AG09309 (cell line): ENCODE measurements around the gene C13orf46.
A peak's percentile ranks its signal among the peaks of the same experiment; 100 is the strongest.
"Not testable (repeated sequence)": the region's sequence is repeated elsewhere in the genome, so short reads cannot be mapped to it uniquely, and the experiment has no call there.

Experiments
- DNase-seq: peaks from one replicate; pipeline ENCODE4 v3.0.0-alpha.2; 2010; ENCODE audit warnings: low read depth
- H3K4me3 ChIP-seq: 2 replicates; pipeline ENCODE4 v1.5.1; 2011; ENCODE audit warnings: mild to moderate bottlenecking, low read depth, low read length, moderate library complexity; ENCODE audit not compliant: control insufficient read depth
- CTCF ChIP-seq: IDR thresholded peaks from 2 replicates; pipeline ENCODE4 v1.5.1; 2011; ENCODE audit warnings: mild to moderate bottlenecking, low read depth, low read length, inconsistent platforms; ENCODE audit not compliant: insufficient read depth, control insufficient read depth; ENCODE audit errors: missing control alignments

C13orf46 gene

GRCh38 chr13:113917096-113917495, 56.8 kb downstream of the C13orf46 start:
- no peak for DNase-seq
- no peak overlapping the region for H3K4me3 ChIP-seq
- TF ChIP-seq CTCF, result no peak

- no peak overlapping the region for H3K4me3 ChIP-seq
- DNase-seq, result peak; percentile 65
- no peak for TF ChIP-seq CTCF
Observed at GRCh38 chr13:113916330-113916815, 57.5 kb downstream of the C13orf46 start.

- TF ChIP-seq CTCF, result no peak
- H3K4me3 ChIP-seq, result no peak overlapping the region
- DNase-seq, result no peak
Observed at GRCh38 chr13:113915786-113916329, 58.0 kb downstream of the C13orf46 start.

GRCh38 chr13:113915012-113915763, 58.7 kb downstream of the C13orf46 start:
- no peak for TF ChIP-seq CTCF
- no peak overlapping the region for H3K4me3 ChIP-seq
- no peak for DNase-seq

GRCh38 chr13:113914333-113915011, 59.4 kb downstream of the C13orf46 start:
- no peak overlapping the region for H3K4me3 ChIP-seq
- DNase-seq, result no peak
- TF ChIP-seq CTCF, result no peak

GRCh38 chr13:113913838-113914237, 60.0 kb downstream of the C13orf46 start:
- not testable (repeated sequence) for DNase-seq, H3K4me3 ChIP-seq

- DNase-seq, H3K4me3 ChIP-seq: not testable (repeated sequence)
Observed at GRCh38 chr13:113913408-113913807, 60.5 kb downstream of the C13orf46 start.

GRCh38 chr13:113912596-113912995, 61.3 kb downstream of the C13orf46 start:
- DNase-seq, result no peak
- H3K4me3 ChIP-seq, result no peak overlapping the region
- no peak for TF ChIP-seq CTCF
